Upper lobe of left lung (tissue), 4 donors: ENCODE data around the gene CDC7.

Source experiments
- POLR2AphosphoS5 ChIP-seq, 2 donors: sonication (generic); formaldehyde crosslinking; IDR thresholded peaks; one replicate each; pipeline ENCODE4 v1.5.1; 2017; ENCODE audit warnings: antibody characterized with exemption in 2 of 2
- TF ChIP-seq, protein P1 (sequence below), 6 experiments: fragments of 450-650 bp in 4 of 6; fragments of 200-600 bp in 2 of 6; sonication (generic) in 2 of 6; IDR thresholded peaks; one replicate each; pipeline ENCODE4 v1.5.1; 2016 to 2019; ENCODE audit warnings: antibody characterized with exemption in 6 of 6

DNA sequence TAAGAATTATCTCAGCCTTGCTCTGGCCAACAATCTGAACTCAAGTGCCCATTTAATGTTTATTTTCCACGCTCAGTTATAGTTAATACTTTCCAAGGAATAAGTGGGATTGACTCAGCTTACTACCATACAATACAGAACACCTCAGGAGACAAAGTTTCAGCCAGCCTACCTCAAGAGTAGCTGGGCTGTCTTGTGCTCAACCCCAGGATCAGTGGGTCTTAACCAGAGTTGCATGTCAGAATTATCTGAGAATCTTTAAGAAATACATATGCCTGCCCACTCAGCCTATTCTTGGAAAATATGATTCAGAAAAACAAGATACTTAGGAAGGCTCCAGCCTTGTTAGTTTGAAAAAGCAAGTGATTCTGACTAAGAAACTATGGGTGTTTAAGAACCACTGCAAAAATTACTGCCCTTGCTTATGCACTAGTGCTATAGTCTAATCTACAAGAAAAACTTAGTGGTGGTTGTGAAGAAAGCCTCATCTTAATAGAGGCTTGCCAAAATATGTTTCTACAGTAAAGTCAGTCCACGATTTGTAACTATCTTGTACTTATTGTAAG lies 20.4 kb downstream of the CDC7 start:
- TF ChIP-seq, protein P1, sequence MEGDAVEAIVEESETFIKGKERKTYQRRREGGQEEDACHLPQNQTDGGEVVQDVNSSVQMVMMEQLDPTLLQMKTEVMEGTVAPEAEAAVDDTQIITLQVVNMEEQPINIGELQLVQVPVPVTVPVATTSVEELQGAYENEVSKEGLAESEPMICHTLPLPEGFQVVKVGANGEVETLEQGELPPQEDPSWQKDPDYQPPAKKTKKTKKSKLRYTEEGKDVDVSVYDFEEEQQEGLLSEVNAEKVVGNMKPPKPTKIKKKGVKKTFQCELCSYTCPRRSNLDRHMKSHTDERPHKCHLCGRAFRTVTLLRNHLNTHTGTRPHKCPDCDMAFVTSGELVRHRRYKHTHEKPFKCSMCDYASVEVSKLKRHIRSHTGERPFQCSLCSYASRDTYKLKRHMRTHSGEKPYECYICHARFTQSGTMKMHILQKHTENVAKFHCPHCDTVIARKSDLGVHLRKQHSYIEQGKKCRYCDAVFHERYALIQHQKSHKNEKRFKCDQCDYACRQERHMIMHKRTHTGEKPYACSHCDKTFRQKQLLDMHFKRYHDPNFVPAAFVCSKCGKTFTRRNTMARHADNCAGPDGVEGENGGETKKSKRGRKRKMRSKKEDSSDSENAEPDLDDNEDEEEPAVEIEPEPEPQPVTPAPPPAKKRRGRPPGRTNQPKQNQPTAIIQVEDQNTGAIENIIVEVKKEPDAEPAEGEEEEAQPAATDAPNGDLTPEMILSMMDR (IDR thresholded peaks at IDR 0.05): no peak
- no peak for TF ChIP-seq POLR2AphosphoS5 (IDR thresholded peaks at IDR 0.05)
